GM21526 (cell line): Measurements from ENCODE around the gene PTCD3.

Experiments
- ATAC-seq: cut with Tn5 transposase; IDR thresholded peaks from one replicate; pipeline ENCODE4 v1.9.1; 2021; ENCODE audit warnings: moderate library complexity; ENCODE audit not compliant: unreplicated experiment, low FRiP score

PTCD3 gene

GRCh38 chr2:86079981-86080911 lies 25.8 kb upstream of the PTCD3 start:
- ATAC-seq, result peak; percentile 76

- no peak for ATAC-seq
Observed at GRCh38 chr2:86081724-86082123, 24.3 kb upstream of the PTCD3 start.

- no peak for ATAC-seq
Observed at GRCh38 chr2:86082756-86083155, 23.3 kb upstream of the PTCD3 start.

GRCh38 chr2:86087936-86088850 lies 17.8 kb upstream of the PTCD3 start:
- no peak for ATAC-seq

GRCh38 chr2:86094229-86094628 lies 11.8 kb upstream of the PTCD3 start:
- ATAC-seq, result no peak

- no peak for ATAC-seq
Observed at GRCh38 chr2:86097114-86097896, 8.7 kb upstream of the PTCD3 start.

- ATAC-seq, result no peak
Observed at GRCh38 chr2:86097913-86098312, 8.1 kb upstream of the PTCD3 start.

GRCh38 chr2:86102157-86102556 lies 3.9 kb upstream of the PTCD3 start:
- no peak for ATAC-seq

- peak; percentile 64 for ATAC-seq
Observed at GRCh38 chr2:86105252-86105968, 625 bp upstream of the PTCD3 start, which contains the start of gene POLR1A. POLR1A (minus strand) TSS chr2:86105886; CDS start chr2:86105776, 110 bp downstream.

GRCh38 chr2:86107031-86107430 lies 996 bp downstream of the PTCD3 start:
- no peak for ATAC-seq

GRCh38 chr2:86118130-86118529 lies 12.1 kb downstream of the PTCD3 start:
- ATAC-seq, result no peak

- ATAC-seq, result no peak
Observed at GRCh38 chr2:86123328-86123925, 17.4 kb downstream of the PTCD3 start.

GRCh38 chr2:86124683-86125082 lies 18.6 kb downstream of the PTCD3 start:
- no peak for ATAC-seq

- no peak for ATAC-seq
Observed at GRCh38 chr2:86134709-86135108, 28.7 kb downstream of the PTCD3 start.

- no peak for ATAC-seq
Observed at GRCh38 chr2:86135653-86136052, 29.6 kb downstream of the PTCD3 start.

- no peak for ATAC-seq
Observed at GRCh38 chr2:86136141-86136540, 30.1 kb downstream of the PTCD3 start.

GRCh38 chr2:86138736-86139625 lies 32.9 kb downstream of the PTCD3 start:
- ATAC-seq, result no peak

GRCh38 chr2:86139981-86140380 lies 33.9 kb downstream of the PTCD3 start:
- no peak for ATAC-seq
